ENCODE data around the gene INAVA. TPM values are rescaled to one million over a fixed set of nuclear protein-coding genes. Genes with fewer than 3 reads are reported as not detected.
"Not testable (repeated sequence)": the region's sequence is repeated elsewhere in the genome, so short reads cannot be mapped to it uniquely, and the experiment has no call there.

Gene INAVA
- total RNA-seq, 1 experiment from 2014 or later, result 5.5 TPM

DNA sequence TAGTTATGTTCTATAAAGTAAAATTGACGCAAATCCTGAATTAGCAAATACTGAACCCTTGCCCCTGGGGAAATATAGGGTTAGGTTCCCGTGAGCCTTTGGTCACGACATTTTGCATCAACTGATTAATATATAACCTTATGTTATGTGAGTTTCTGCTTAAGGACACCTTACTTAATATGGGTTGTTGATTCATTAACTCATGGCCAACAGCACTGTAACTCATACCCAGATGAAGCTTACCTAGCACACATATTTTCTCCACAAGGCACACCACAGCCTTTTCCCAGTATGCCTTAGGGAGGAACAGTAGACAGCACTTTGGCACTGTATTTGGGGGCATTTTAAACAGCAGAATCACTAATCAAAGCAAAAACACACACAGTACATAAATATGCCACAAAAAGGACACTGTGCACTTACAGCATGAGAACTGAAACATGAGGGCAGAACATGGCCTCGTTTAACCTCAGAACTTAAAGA lies 15.1 kb downstream of the INAVA start:
- H3K9me3 ChIP-seq (replicated peaks), result no peaks in the 10 kb centered on the region
- H3K4me1 ChIP-seq (replicated peaks), result peaks cover 20% of the 10 kb centered on the region
- no peaks in the 10 kb centered on the region for H3K36me3 ChIP-seq
- H3K4me3 ChIP-seq, result no peak overlapping the region
- no peaks in the 10 kb centered on the region for H3K27me3 ChIP-seq (replicated peaks)
- no peak overlapping the region for H3K27ac ChIP-seq
- no peak for DNase-seq (ENCODE audit: low read depth in 1 of 2, low spot score in 2 of 2)

DNA sequence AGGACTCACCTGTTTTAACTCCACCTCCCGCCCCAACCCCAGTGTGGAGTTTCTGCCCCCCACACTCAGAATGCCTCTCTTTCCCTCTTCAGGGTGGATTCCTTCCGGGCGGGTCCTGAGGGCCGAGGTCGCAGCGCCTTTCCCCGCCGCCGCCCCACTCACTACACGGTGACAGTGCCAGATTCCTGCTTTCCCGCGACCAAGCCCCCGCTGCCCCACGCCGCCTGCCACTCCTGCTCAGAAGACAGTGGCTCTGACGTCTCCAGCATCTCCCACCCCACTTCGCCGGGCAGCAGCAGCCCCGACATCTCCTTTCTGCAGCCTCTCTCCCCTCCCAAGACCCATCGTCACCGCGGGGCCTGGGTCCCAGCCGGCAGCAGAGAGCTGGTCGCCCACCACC lies 16.7 kb downstream of the INAVA start:
- H3K27ac ChIP-seq, result no peak overlapping the region
- no peak overlapping the region for H3K4me3 ChIP-seq
- H3K27me3 ChIP-seq (replicated peaks), result no peaks in the 10 kb centered on the region
- DNase-seq (ENCODE audit: low read depth in 1 of 2, low spot score in 2 of 2), result no peak
- H3K36me3 ChIP-seq, result no peaks in the 10 kb centered on the region
- no peaks in the 10 kb centered on the region for H3K9me3 ChIP-seq (replicated peaks)
- 0 out of 2 replicates have a peak, but pooled peaks cover 6% of the 10 kb centered on the region for H3K4me1 ChIP-seq (replicated peaks)

GRCh38 chr1:200911936-200912335 lies 17.2 kb downstream of the INAVA start:
- not testable (repeated sequence) for H3K36me3 ChIP-seq; H3K9me3 ChIP-seq (replicated peaks); DNase-seq (ENCODE audit: low read depth in 1 of 2, low spot score in 2 of 2); H3K4me1 ChIP-seq (replicated peaks); H3K4me3 ChIP-seq; H3K27me3 ChIP-seq (replicated peaks); H3K27ac ChIP-seq

GRCh38 chr1:200912737-200913407 lies 18.2 kb downstream of the INAVA start:
- Histone ChIP-seq H3K4me1 (replicated peaks) (no peaks in the 10 kb centered on the region), H3K27me3 (replicated peaks) (no peaks in the 10 kb centered on the region), H3K36me3 (no peaks in the 10 kb centered on the region), H3K27ac (no peak overlapping the region), H3K9me3 (replicated peaks) (no peaks in the 10 kb centered on the region), H3K4me3 (no peak overlapping the region)
- no peak for DNase-seq (ENCODE audit: low read depth in 1 of 2, low spot score in 2 of 2)

- no peaks in the 10 kb centered on the region for H3K9me3 ChIP-seq (replicated peaks)
- DNase-seq (ENCODE audit: low read depth in 1 of 2, low spot score in 2 of 2), result no peak
- no peaks in the 10 kb centered on the region for H3K4me1 ChIP-seq (replicated peaks)
- no peak overlapping the region for H3K27ac ChIP-seq
- no peaks in the 10 kb centered on the region for H3K36me3 ChIP-seq
- no peaks in the 10 kb centered on the region for H3K27me3 ChIP-seq (replicated peaks)
- no peak overlapping the region for H3K4me3 ChIP-seq
These were observed 21.5 kb downstream of the INAVA start for GRCh38 chr1:200916152-200916551.

- Histone ChIP-seq H3K9me3 (replicated peaks) (no peaks in the 10 kb centered on the region), H3K27ac (no peak overlapping the region), H3K27me3 (replicated peaks) (no peaks in the 10 kb centered on the region), H3K4me1 (replicated peaks) (no peaks in the 10 kb centered on the region), H3K4me3 (no peak overlapping the region), H3K36me3 (no peaks in the 10 kb centered on the region)
- no peak for DNase-seq (ENCODE audit: low read depth in 1 of 2, low spot score in 2 of 2)
These were observed 22.0 kb downstream of the INAVA start for GRCh38 chr1:200916681-200917080.

DNA sequence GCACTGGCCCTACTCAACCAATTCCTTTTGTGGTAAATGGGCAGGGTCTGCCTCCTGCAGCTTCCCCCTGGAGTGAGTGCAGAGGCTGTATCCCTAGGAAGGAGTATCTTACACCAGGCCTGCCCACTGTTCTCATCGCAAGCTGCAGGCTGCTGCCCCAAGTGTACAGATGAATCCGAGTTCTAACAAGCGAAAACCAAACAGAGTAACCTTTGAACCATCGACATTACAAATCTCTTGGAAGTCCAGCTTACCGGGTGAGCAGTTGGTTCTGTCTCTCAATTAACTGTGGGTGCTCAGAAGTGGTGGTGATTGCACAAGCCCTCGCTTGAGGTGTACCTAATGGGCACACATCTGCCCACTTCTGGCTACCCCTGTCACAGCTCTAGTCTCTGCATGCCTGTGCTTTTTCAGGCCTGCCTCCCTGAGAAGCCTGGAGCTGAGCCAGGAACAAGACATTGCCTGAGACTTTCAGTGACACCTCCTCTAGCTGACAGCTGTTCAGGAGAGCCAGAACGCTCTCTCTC lies 22.7 kb downstream of the INAVA start:
- no peak for DNase-seq (ENCODE audit: low read depth in 1 of 2, low spot score in 2 of 2)
- H3K36me3 ChIP-seq, result no peaks in the 10 kb centered on the region

GRCh38 chr1:200918006-200918405 lies 23.3 kb downstream of the INAVA start:
- no peaks in the 10 kb centered on the region for H3K27me3 ChIP-seq (replicated peaks)
- H3K9me3 ChIP-seq (replicated peaks), result no peaks in the 10 kb centered on the region
- no peak overlapping the region for H3K27ac ChIP-seq
- H3K4me1 ChIP-seq (replicated peaks), result peaks cover 1% of the 10 kb centered on the region; the same call in 1 of the 2 replicates
- DNase-seq (ENCODE audit: low read depth in 1 of 2, low spot score in 2 of 2), result no peak
- no peaks in the 10 kb centered on the region for H3K36me3 ChIP-seq
- no peak overlapping the region for H3K4me3 ChIP-seq

More for the DNA sequence above, 22.7 kb downstream of the INAVA start:
- Histone ChIP-seq H3K27me3 (replicated peaks) (no peaks in the 10 kb centered on the region), H3K4me3 (no peak overlapping the region), H3K27ac (no peak overlapping the region), H3K9me3 (replicated peaks) (no peaks in the 10 kb centered on the region), H3K4me1 (replicated peaks) (no peaks in the 10 kb centered on the region)

DNA sequence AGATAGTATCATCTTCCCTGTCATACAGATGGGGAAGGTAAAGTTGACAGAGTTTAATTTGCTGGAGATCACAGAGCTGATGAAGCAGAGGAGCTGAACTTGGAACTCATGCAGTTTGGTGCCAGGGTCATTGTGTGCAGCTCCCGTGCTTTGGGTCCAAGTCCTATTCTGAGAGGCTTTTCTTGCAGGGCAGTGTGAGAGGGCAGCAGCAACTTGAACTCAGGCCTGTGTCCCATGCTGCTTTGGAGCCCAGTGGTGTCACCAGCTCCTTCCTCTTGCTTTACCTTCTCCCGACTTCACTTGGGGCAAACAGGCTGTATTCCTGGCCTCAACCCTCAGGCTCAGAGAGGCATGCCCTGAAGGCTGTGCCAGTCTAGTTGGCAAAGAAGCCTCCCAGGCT lies 24.7 kb downstream of the INAVA start:
- Histone ChIP-seq H3K36me3 (no peaks in the 10 kb centered on the region), H3K9me3 (replicated peaks) (no peaks in the 10 kb centered on the region), H3K27ac (no peak overlapping the region), H3K4me3 (no peak overlapping the region), H3K27me3 (replicated peaks) (no peaks in the 10 kb centered on the region), H3K4me1 (replicated peaks) (peaks cover 9% of the 10 kb centered on the region; the same call in 1 of the 2 replicates)
- DNase-seq (ENCODE audit: low read depth in 1 of 2, low spot score in 2 of 2), result no peak

- Histone ChIP-seq H3K36me3 (no peaks in the 10 kb centered on the region), H3K27ac (no peak overlapping the region), H3K27me3 (replicated peaks) (no peaks in the 10 kb centered on the region), H3K4me3 (no peak overlapping the region), H3K9me3 (replicated peaks) (no peaks in the 10 kb centered on the region), H3K4me1 (replicated peaks) (peaks cover 9% of the 10 kb centered on the region; the same call in 1 of the 2 replicates)
- DNase-seq (ENCODE audit: low read depth in 1 of 2, low spot score in 2 of 2), result no peak
These were observed 26.9 kb downstream of the INAVA start for GRCh38 chr1:200921571-200922110.

- no peaks in the 10 kb centered on the region for H3K36me3 ChIP-seq
- no peaks in the 10 kb centered on the region for H3K9me3 ChIP-seq (replicated peaks)
- no peak overlapping the region for H3K4me3 ChIP-seq
- H3K4me1 ChIP-seq (replicated peaks), result peaks cover 9% of the 10 kb centered on the region; the same call in 1 of the 2 replicates
- DNase-seq (ENCODE audit: low read depth in 1 of 2, low spot score in 2 of 2), result no peak
- no peak overlapping the region for H3K27ac ChIP-seq
- H3K27me3 ChIP-seq (replicated peaks), result no peaks in the 10 kb centered on the region
These were observed 27.7 kb downstream of the INAVA start for GRCh38 chr1:200922406-200922805.

GRCh38 chr1:200923601-200924000 lies 28.9 kb downstream of the INAVA start:
- no peaks in the 10 kb centered on the region for H3K9me3 ChIP-seq (replicated peaks)
- DNase-seq (ENCODE audit: low read depth in 1 of 2, low spot score in 2 of 2), result peak in 1 of 2 experiments; percentile 15
- no peaks in the 10 kb centered on the region for H3K36me3 ChIP-seq
- no peak overlapping the region for H3K27ac ChIP-seq
- peaks cover 9% of the 10 kb centered on the region; the same call in 1 of the 2 replicates for H3K4me1 ChIP-seq (replicated peaks)
- no peak overlapping the region for H3K4me3 ChIP-seq
- no peaks in the 10 kb centered on the region for H3K27me3 ChIP-seq (replicated peaks)

- Histone ChIP-seq H3K27ac (no peak overlapping the region), H3K27me3 (replicated peaks) (no peaks in the 10 kb centered on the region), H3K9me3 (replicated peaks) (no peaks in the 10 kb centered on the region), H3K4me1 (replicated peaks) (peaks cover 9% of the 10 kb centered on the region; the same call in 1 of the 2 replicates), H3K4me3 (no peak overlapping the region), H3K36me3 (no peaks in the 10 kb centered on the region)
- DNase-seq (ENCODE audit: low read depth in 1 of 2, low spot score in 2 of 2), result no peak
These were observed 31.1 kb downstream of the INAVA start for GRCh38 chr1:200925831-200926230.

GRCh38 chr1:200929530-200930278 lies 35.0 kb downstream of the INAVA start:
- DNase-seq (ENCODE audit: low read depth in 1 of 2, low spot score in 2 of 2), result no peak

More at GRCh38 chr1:200929530-200930278, 35.0 kb downstream of the INAVA start:
- Histone ChIP-seq H3K27ac (no peak overlapping the region), H3K27me3 (replicated peaks) (no peaks in the 10 kb centered on the region), H3K4me1 (replicated peaks) (no peaks in the 10 kb centered on the region), H3K9me3 (replicated peaks) (no peaks in the 10 kb centered on the region), H3K36me3 (no peaks in the 10 kb centered on the region), H3K4me3 (no peak overlapping the region)
